ENCODE results near the gene MLH3. TPM values are rescaled to one million over a fixed set of nuclear protein-coding genes. Genes with fewer than 3 reads are reported as not detected.

The MLH3 gene
- total RNA-seq, 1 experiment from 2014 or later = 23.0 TPM

DNA sequence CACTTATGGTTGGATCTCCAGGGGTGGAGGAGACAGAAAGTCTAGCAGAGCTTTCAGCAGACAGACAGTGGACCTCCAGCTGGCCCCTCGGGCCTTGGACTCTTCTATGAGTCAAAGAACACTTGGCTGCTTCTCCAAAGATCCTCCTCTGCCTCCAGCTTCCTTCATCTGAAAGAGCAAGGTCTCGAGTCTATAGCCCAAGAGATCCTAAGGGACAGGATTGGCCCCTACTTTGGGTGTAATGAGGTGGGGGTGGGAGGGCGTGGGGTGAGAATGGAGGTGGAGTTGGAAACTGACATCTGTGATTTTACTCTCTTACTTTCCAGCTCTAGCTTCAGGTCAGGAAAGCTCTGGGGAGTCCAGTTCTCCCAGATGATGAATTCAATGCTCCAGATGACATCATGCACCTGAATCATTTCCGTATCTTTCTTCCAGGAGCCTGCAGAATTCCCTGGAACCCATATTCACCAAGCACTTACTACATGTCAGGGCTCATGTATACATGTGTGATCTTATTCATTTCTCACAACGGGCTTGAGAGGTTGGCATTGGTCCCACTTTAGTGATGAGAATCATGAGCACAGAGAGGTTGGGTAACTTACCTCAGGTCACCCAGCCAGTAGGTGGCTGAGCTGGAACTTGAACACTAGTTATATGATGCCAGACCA is 85.6 kb downstream of the MLH3 start:
- Histone ChIP-seq H2BK12ac (ENCODE audit: insufficient read length, low read depth, low read length) (no peak overlapping the region), H3T11ph (ENCODE audit: low read length) (no peak overlapping the region), H3K27me3 (ENCODE audit: insufficient read depth, low read length) (no peaks in the 10 kb centered on the region), H3K56ac (ENCODE audit: insufficient read length, low read depth, low read length) (no peak overlapping the region), H3K4me2 (ENCODE audit: insufficient read depth, insufficient read length, low read length) (no peak overlapping the region), H3K79me1 (ENCODE audit: insufficient read depth, low read depth, low read length, poor library complexity, severe bottlenecking) (no peaks in the 10 kb centered on the region), H4K8ac (replicated peaks; ENCODE audit: insufficient read length, low read depth, low read length) (no peak overlapping the region), H3K14ac (ENCODE audit: insufficient read depth, low read length) (no peak overlapping the region), H2AK5ac (ENCODE audit: insufficient read length, low read length) (no peak overlapping the region), H3K27ac (ENCODE audit: insufficient read length, low read depth, low read length) (no peak overlapping the region), H3K9ac (ENCODE audit: extremely low read depth, insufficient read length, low read length) (no peak overlapping the region), H4K91ac (ENCODE audit: insufficient read length, low read depth, low read length) (no peak overlapping the region), H4K20me1 (ENCODE audit: control insufficient read depth, insufficient read depth, insufficient read length) (no peaks in the 10 kb centered on the region), H3K23ac (ENCODE audit: insufficient read length, low read depth, low read length) (no peak overlapping the region), H2BK15ac (ENCODE audit: low read depth, low read length) (no peak overlapping the region), H2BK5ac (ENCODE audit: insufficient read length, low read length) (no peak overlapping the region), H2AFZ (ENCODE audit: low read length) (no peak overlapping the region), H2BK120ac (ENCODE audit: low read depth, low read length, poor library complexity, severe bottlenecking) (no peak overlapping the region), H3K79me2 (ENCODE audit: insufficient read depth, low read length) (no peaks in the 10 kb centered on the region), H3K23me2 (ENCODE audit: insufficient read length, low read depth, low read length, poor library complexity, severe bottlenecking) (no peaks in the 10 kb centered on the region), H4K5ac (ENCODE audit: insufficient read length, low read depth, low read length) (no peak overlapping the region), H3K18ac (ENCODE audit: insufficient read length, low read depth, low read length) (no peak overlapping the region), H3K9me3 (ENCODE audit: control insufficient read depth, low read depth, low read length) (no peaks in the 10 kb centered on the region), H2BK20ac (ENCODE audit: low read depth, low read length, poor library complexity, severe bottlenecking) (no peak overlapping the region), H3K4me1 (ENCODE audit: insufficient read depth, low read length) (no peaks in the 10 kb centered on the region), H3K4ac (ENCODE audit: low read depth, low read length) (no peak overlapping the region)
- Mint-ChIP-seq H3K27me3 (ENCODE audit: low read depth) (no peaks in the 10 kb centered on the region; the same call in 1 of the 2 replicates), H3K4me3 (no peak overlapping the region), H3K27ac (no peak overlapping the region), H3K4me1 (peaks cover 6 to 12% of the 10 kb centered on the region in 2 experiments), H3K36me3 (ENCODE audit: insufficient read depth in 1 of 3, low read depth in 3 of 3) (no peaks in the 10 kb centered on the region), H3K9me3 (no peaks in the 10 kb centered on the region)
- no peak for DNase-seq
- TF ChIP-seq, protein P1, sequence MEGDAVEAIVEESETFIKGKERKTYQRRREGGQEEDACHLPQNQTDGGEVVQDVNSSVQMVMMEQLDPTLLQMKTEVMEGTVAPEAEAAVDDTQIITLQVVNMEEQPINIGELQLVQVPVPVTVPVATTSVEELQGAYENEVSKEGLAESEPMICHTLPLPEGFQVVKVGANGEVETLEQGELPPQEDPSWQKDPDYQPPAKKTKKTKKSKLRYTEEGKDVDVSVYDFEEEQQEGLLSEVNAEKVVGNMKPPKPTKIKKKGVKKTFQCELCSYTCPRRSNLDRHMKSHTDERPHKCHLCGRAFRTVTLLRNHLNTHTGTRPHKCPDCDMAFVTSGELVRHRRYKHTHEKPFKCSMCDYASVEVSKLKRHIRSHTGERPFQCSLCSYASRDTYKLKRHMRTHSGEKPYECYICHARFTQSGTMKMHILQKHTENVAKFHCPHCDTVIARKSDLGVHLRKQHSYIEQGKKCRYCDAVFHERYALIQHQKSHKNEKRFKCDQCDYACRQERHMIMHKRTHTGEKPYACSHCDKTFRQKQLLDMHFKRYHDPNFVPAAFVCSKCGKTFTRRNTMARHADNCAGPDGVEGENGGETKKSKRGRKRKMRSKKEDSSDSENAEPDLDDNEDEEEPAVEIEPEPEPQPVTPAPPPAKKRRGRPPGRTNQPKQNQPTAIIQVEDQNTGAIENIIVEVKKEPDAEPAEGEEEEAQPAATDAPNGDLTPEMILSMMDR (conservative IDR thresholded peaks at IDR 0.05) = no peak
- WGBS (ENCODE audit: extremely low coverage, insufficient read length, low lambda C conversion rate) = no CpG with 5 or more reads among the region's 5 CpGs

Measured in H9 (cell line).